GM12878 (cell line): ENCODE measurements around the gene GSTCD.
"Not testable (repeated sequence)": the region's sequence is repeated elsewhere in the genome, so short reads cannot be mapped to it uniquely, and the experiment has no call there.

Experiments used
- EZH2 ChIP-seq: IDR thresholded peaks from 2 replicates; pipeline ENCODE4 v1.6.1; 2012; ENCODE audit warnings: low read depth, mild to moderate bottlenecking, control low read depth, inconsistent platforms, low read length, borderline replicate concordance; ENCODE audit not compliant: control insufficient read depth
- HDAC6 ChIP-seq: fragments of 200-600 bp; sonication (generic); IDR thresholded peaks from one replicate; pipeline ENCODE4 v1.8.0; 2017; ENCODE audit warnings: antibody characterized with exemption; ENCODE audit not compliant: unreplicated experiment
- MAX ChIP-seq: IDR thresholded peaks from 2 replicates; pipeline ENCODE4 v1.6.1; 2012; ENCODE audit warnings: low read depth, low read length, improper control_type of control experiment
- MXI1 ChIP-seq: fragments of 150-350 bp; IDR thresholded peaks from 2 replicates; pipeline ENCODE4 v1.6.1; 2011; ENCODE audit warnings: low read depth, mild to moderate bottlenecking, inconsistent platforms, low read length, improper control_type of control experiment
- RAD21 ChIP-seq: IDR thresholded peaks from 2 replicates; pipeline ENCODE4 v1.6.1; 2011; ENCODE audit warnings: mild to moderate bottlenecking, low read depth, low read length, moderate library complexity; ENCODE audit not compliant: insufficient read depth
- TCF7 ChIP-seq: IDR thresholded peaks from 2 replicates; pipeline ENCODE4 v1.6.1; 2014; ENCODE audit warnings: antibody characterized with exemption, borderline replicate concordance
- YY1 ChIP-seq: IDR thresholded peaks from 2 replicates; pipeline ENCODE4 v1.6.1; 2011; ENCODE audit warnings: low read depth, mild to moderate bottlenecking, low read length
- ZNF24 ChIP-seq: fragments of 450-650 bp; IDR thresholded peaks from 2 replicates; pipeline ENCODE4 v1.6.1; 2017; ENCODE audit warnings: antibody characterized with exemption, mild to moderate bottlenecking
- TF ChIP-seq, protein P1 (sequence below), 3 experiments: IDR thresholded peaks in 2 of 3; conservative IDR thresholded peaks in 1 of 3; 2 replicates each; pipeline ENCODE4 v1.5.1; 2011; ENCODE audit warnings: low read depth in 3 of 3, low read length in 3 of 3, mild to moderate bottlenecking in 3 of 3, control low read depth in 2 of 3, moderate library complexity in 2 of 3, inconsistent platforms in 1 of 3, mixed read lengths in 1 of 3; ENCODE audit not compliant: control insufficient read depth in 2 of 3, insufficient read depth in 1 of 3; ENCODE audit errors: extremely low read depth in 1 of 3
- TF ChIP-seq, protein P2 (sequence below): IDR thresholded peaks from 2 replicates; pipeline ENCODE4 v1.6.1; 2011; ENCODE audit warnings: low read depth, mild to moderate bottlenecking, low read length, moderate library complexity, borderline replicate concordance; ENCODE audit errors: extremely low read depth

- TF ChIP-seq RAD21, YY1, HDAC6, MXI1, ZNF24, TCF7, EZH2, MAX: not testable (repeated sequence)
- TF ChIP-seq, protein P1, sequence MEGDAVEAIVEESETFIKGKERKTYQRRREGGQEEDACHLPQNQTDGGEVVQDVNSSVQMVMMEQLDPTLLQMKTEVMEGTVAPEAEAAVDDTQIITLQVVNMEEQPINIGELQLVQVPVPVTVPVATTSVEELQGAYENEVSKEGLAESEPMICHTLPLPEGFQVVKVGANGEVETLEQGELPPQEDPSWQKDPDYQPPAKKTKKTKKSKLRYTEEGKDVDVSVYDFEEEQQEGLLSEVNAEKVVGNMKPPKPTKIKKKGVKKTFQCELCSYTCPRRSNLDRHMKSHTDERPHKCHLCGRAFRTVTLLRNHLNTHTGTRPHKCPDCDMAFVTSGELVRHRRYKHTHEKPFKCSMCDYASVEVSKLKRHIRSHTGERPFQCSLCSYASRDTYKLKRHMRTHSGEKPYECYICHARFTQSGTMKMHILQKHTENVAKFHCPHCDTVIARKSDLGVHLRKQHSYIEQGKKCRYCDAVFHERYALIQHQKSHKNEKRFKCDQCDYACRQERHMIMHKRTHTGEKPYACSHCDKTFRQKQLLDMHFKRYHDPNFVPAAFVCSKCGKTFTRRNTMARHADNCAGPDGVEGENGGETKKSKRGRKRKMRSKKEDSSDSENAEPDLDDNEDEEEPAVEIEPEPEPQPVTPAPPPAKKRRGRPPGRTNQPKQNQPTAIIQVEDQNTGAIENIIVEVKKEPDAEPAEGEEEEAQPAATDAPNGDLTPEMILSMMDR (IDR thresholded peaks at IDR 0.05 in 2 of 3, conservative IDR thresholded peaks at IDR 0.05 in 1 of 3; ENCODE audit: control insufficient read depth in 2 of 3, extremely low read depth in 1 of 3, insufficient read depth in 1 of 3, low read depth in 3 of 3, low read length in 3 of 3), result not testable (repeated sequence)
- TF ChIP-seq, protein P2, sequence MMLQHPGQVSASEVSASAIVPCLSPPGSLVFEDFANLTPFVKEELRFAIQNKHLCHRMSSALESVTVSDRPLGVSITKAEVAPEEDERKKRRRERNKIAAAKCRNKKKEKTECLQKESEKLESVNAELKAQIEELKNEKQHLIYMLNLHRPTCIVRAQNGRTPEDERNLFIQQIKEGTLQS, result not testable (repeated sequence)
Observed at GRCh38 chr4:105772065-105772464, 63.5 kb downstream of the GSTCD start.
